Common myeloid progenitor, CD34-positive (primary cell): ENCODE results near the gene ZDHHC18.

Experiments
- CTCF ChIA-PET: fragments of 350-600 bp; sonication (Branson Sonifier 250); formaldehyde crosslinking; loops from one replicate; lab custom pipeline; 2021; ENCODE audit warnings: antibody characterized with exemption; lab: Charles Lee
- POLR2A ChIA-PET: fragments of 350-600 bp; sonication (Branson Sonifier 250); formaldehyde crosslinking; loops from one replicate; lab custom pipeline; 2021; ENCODE audit warnings: antibody characterized with exemption; lab: Charles Lee
- DNase-seq, 3 donors: peaks; one replicate each; pipeline versions ENCODE4 v3.0.0 to v3.0.0-alpha.2; 2013
- H3K27ac ChIP-seq, 2 experiments: 1 replicate in 1 of 2; 2 replicates in 1 of 2; pipeline ENCODE4 v1.7.0; 2013; ENCODE audit warnings: inconsistent platforms in 2 of 2, low read length in 2 of 2, mild to moderate bottlenecking in 2 of 2, low read depth in 1 of 2, moderate library complexity in 1 of 2; ENCODE audit not compliant: severe bottlenecking in 2 of 2, insufficient read depth in 1 of 2, poor library complexity in 1 of 2
- H3K27me3 ChIP-seq, 5 experiments: replicated peaks in 2 of 5; 1 replicate in 3 of 5; 2 replicates in 2 of 5; pipeline versions ENCODE4 v1.6.1 to v1.7.0; 2013; ENCODE audit warnings: low read length in 4 of 5, mild to moderate bottlenecking in 2 of 5, moderate library complexity in 2 of 5, inconsistent platforms in 1 of 5; ENCODE audit not compliant: insufficient read depth in 5 of 5, control insufficient read depth in 4 of 5
- H3K36me3 ChIP-seq, 4 experiments: 1 replicate in 2 of 4; 2 replicates in 2 of 4; pipeline versions ENCODE4 v1.6.1 to v1.7.0; 2013; ENCODE audit warnings: low read length in 3 of 4, control low read depth in 1 of 4, mild to moderate bottlenecking in 1 of 4; ENCODE audit not compliant: control insufficient read depth in 4 of 4, insufficient read depth in 4 of 4
- H3K4me1 ChIP-seq, 4 experiments: 1 replicate in 3 of 4; 2 replicates in 1 of 4; pipeline versions ENCODE4 v1.6.1 to v1.7.1; 2013; ENCODE audit warnings: low read length in 3 of 4, mild to moderate bottlenecking in 3 of 4, control low read depth in 1 of 4, inconsistent platforms in 1 of 4, moderate library complexity in 1 of 4; ENCODE audit not compliant: control insufficient read depth in 4 of 4, insufficient read depth in 4 of 4; ENCODE audit errors: control extremely low read depth in 1 of 4
- H3K4me3 ChIP-seq, 7 experiments: 1 replicate in 4 of 7; 2 replicates in 3 of 7; pipeline versions ENCODE4 v1.5.1 to v1.7.0; 2013; ENCODE audit warnings: mild to moderate bottlenecking in 7 of 7, low read length in 6 of 7, moderate library complexity in 6 of 7, inconsistent platforms in 2 of 7, low read depth in 2 of 7, control low read depth in 1 of 7; ENCODE audit not compliant: insufficient read depth in 4 of 7, control insufficient read depth in 1 of 7; ENCODE audit errors: extremely low read depth in 1 of 7
- H3K9me3 ChIP-seq, 5 experiments: 1 replicate in 4 of 5; 2 replicates in 1 of 5; pipeline versions ENCODE4 v1.6.1 to v1.7.1; 2013; ENCODE audit warnings: low read length in 4 of 5, mild to moderate bottlenecking in 2 of 5, inconsistent platforms in 1 of 5, low read depth in 1 of 5, moderate library complexity in 1 of 5; ENCODE audit not compliant: control insufficient read depth in 4 of 5, insufficient read depth in 2 of 5; ENCODE audit errors: control extremely low read depth in 1 of 5
- WGBS: methylation state at CpG from one replicate; pipeline ENCODE4 v1.1.5; 2013; ENCODE audit not compliant: insufficient coverage; 5-methylcytosine and 5-hydroxymethylcytosine counted together

The ZDHHC18 gene

GRCh38 chr1:26900815-26901511 is 74.5 kb downstream of the ZDHHC18 start:
- DNase-seq, result no peak
- H3K36me3 ChIP-seq, result peaks cover 0 to 16% (median 8%) of the 10 kb centered on the region in 4 experiments
- ChIA-PET CTCF (interaction anchor here (1.1 to 3.8 kb wide), 2 partner anchors 12 to 53 kb away, joined by 3 to 26 read pairs; partner anchors contain the start of gene GPN2), POLR2A (interaction anchor here (0.6 to 2.1 kb wide), 3 partner anchors 11 to 325 kb away, joined by 3 to 12 read pairs (median 3); partner anchors contain the start of gene GPN2)
- peak overlapping the region; percentile 97 to 98 for H3K27ac ChIP-seq
- peaks cover 7 to 23% (median 19%) of the 10 kb centered on the region in 4 experiments for H3K4me1 ChIP-seq
- no peaks in the 10 kb centered on the region for H3K27me3 ChIP-seq
- no peaks in the 10 kb centered on the region for H3K9me3 ChIP-seq
- H3K4me3 ChIP-seq, result peak overlapping the region in 6 of 7 experiments; percentile 86 to 97 (median 90)
- WGBS, result 55% methylated on average over 6 of the region's 18 CpGs
